ENCODE results near the gene MAML2.

DNA sequence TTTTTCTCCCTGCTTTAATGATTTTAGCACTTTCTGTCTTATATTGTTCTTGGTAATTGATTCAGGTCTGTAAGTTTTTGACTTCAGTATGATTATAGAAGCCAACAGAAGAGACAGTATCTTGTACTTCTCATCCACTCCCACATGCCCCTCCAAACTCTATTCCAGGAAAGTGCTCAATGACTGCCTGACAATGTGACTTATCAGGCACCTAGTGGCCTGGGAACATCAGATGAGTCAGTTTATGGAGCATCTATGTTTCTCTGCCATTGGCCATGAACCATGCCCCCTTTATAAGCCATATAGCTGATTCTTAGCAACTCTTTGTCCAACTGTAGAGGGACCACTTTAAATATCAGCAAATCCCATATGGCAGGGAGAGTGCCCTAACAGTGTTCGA, 239.9 kb downstream of the MAML2 start:
- TF ChIP-seq, protein P1, sequence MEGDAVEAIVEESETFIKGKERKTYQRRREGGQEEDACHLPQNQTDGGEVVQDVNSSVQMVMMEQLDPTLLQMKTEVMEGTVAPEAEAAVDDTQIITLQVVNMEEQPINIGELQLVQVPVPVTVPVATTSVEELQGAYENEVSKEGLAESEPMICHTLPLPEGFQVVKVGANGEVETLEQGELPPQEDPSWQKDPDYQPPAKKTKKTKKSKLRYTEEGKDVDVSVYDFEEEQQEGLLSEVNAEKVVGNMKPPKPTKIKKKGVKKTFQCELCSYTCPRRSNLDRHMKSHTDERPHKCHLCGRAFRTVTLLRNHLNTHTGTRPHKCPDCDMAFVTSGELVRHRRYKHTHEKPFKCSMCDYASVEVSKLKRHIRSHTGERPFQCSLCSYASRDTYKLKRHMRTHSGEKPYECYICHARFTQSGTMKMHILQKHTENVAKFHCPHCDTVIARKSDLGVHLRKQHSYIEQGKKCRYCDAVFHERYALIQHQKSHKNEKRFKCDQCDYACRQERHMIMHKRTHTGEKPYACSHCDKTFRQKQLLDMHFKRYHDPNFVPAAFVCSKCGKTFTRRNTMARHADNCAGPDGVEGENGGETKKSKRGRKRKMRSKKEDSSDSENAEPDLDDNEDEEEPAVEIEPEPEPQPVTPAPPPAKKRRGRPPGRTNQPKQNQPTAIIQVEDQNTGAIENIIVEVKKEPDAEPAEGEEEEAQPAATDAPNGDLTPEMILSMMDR (IDR thresholded peaks at IDR 0.05; ENCODE audit: insufficient read depth, low read length) = no peak
- TF ChIP-seq POLR2AphosphoS5 (IDR thresholded peaks at IDR 0.05; ENCODE audit: low read depth) (no peak), GABPA (IDR thresholded peaks at IDR 0.05; ENCODE audit: low read depth) (no peak)
- TF ChIP-seq, protein P2, sequence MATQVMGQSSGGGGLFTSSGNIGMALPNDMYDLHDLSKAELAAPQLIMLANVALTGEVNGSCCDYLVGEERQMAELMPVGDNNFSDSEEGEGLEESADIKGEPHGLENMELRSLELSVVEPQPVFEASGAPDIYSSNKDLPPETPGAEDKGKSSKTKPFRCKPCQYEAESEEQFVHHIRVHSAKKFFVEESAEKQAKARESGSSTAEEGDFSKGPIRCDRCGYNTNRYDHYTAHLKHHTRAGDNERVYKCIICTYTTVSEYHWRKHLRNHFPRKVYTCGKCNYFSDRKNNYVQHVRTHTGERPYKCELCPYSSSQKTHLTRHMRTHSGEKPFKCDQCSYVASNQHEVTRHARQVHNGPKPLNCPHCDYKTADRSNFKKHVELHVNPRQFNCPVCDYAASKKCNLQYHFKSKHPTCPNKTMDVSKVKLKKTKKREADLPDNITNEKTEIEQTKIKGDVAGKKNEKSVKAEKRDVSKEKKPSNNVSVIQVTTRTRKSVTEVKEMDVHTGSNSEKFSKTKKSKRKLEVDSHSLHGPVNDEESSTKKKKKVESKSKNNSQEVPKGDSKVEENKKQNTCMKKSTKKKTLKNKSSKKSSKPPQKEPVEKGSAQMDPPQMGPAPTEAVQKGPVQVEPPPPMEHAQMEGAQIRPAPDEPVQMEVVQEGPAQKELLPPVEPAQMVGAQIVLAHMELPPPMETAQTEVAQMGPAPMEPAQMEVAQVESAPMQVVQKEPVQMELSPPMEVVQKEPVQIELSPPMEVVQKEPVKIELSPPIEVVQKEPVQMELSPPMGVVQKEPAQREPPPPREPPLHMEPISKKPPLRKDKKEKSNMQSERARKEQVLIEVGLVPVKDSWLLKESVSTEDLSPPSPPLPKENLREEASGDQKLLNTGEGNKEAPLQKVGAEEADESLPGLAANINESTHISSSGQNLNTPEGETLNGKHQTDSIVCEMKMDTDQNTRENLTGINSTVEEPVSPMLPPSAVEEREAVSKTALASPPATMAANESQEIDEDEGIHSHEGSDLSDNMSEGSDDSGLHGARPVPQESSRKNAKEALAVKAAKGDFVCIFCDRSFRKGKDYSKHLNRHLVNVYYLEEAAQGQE (IDR thresholded peaks at IDR 0.05; ENCODE audit: insufficient replicate concordance, low read depth) = no peak

Data from HL-60 (cell line).